Activated naive CD8-positive, alpha-beta T cell treated with anti-CD3 and anti-CD28 coated beads, Interleukin-2, amount 50 U/mL, for 16 hours (primary cell): ENCODE data around the gene DSG3.

Experiments used
- DNase-seq: peaks from one replicate; pipeline ENCODE4 v3.0.0-alpha.2; 2020; ENCODE audit warnings: low read depth, low spot score

The DSG3 gene

GRCh38 chr18:31432316-31432715 lies 15.2 kb upstream of the DSG3 start:
- no peak for DNase-seq

- no peak for DNase-seq
These were observed 10.7 kb upstream of the DSG3 start for GRCh38 chr18:31436825-31437224.

GRCh38 chr18:31438402-31438801 lies 9.1 kb upstream of the DSG3 start:
- DNase-seq: no peak

- no peak for DNase-seq
These were observed 7.7 kb upstream of the DSG3 start for GRCh38 chr18:31439807-31440325.

GRCh38 chr18:31440787-31441186 lies 6.8 kb upstream of the DSG3 start:
- DNase-seq: no peak

GRCh38 chr18:31441493-31441892 lies 6.0 kb upstream of the DSG3 start:
- DNase-seq: no peak

- DNase-seq: no peak
These were observed 3.4 kb upstream of the DSG3 start for GRCh38 chr18:31444142-31444541.

GRCh38 chr18:31445908-31446307 lies 1.6 kb upstream of the DSG3 start:
- DNase-seq: no peak

- DNase-seq: no peak
These were observed 687 bp upstream of the DSG3 start for GRCh38 chr18:31446854-31447253.

GRCh38 chr18:31450409-31450808 lies 2.9 kb downstream of the DSG3 start:
- DNase-seq: no peak

- no peak for DNase-seq
These were observed 4.1 kb downstream of the DSG3 start for GRCh38 chr18:31451625-31452024.

- no peak for DNase-seq
These were observed 6.6 kb downstream of the DSG3 start for GRCh38 chr18:31454066-31454708.

- no peak for DNase-seq
These were observed 22.1 kb downstream of the DSG3 start for GRCh38 chr18:31469629-31470028.

GRCh38 chr18:31478688-31479087 lies 31.1 kb downstream of the DSG3 start:
- DNase-seq: no peak

GRCh38 chr18:31482051-31482450 lies 34.5 kb downstream of the DSG3 start:
- DNase-seq: no peak

GRCh38 chr18:31483396-31483795 lies 35.9 kb downstream of the DSG3 start:
- no peak for DNase-seq

GRCh38 chr18:31484461-31484860 lies 36.9 kb downstream of the DSG3 start:
- no peak for DNase-seq

GRCh38 chr18:31486165-31486564 lies 38.6 kb downstream of the DSG3 start:
- no peak for DNase-seq

- DNase-seq: no peak
These were observed 39.9 kb downstream of the DSG3 start for GRCh38 chr18:31487246-31488015.

GRCh38 chr18:31489311-31489710 lies 41.8 kb downstream of the DSG3 start:
- no peak for DNase-seq

GRCh38 chr18:31490387-31490786 lies 42.8 kb downstream of the DSG3 start:
- DNase-seq: no peak

GRCh38 chr18:31490833-31491232 lies 43.3 kb downstream of the DSG3 start:
- no peak for DNase-seq

GRCh38 chr18:31491586-31491985 lies 44.0 kb downstream of the DSG3 start:
- no peak for DNase-seq
